Measurements from ENCODE around the gene PRPH. TPM values are rescaled to one million over a fixed set of nuclear protein-coding genes. Genes with fewer than 3 reads are reported as not detected.

The PRPH gene
- total and polyA plus RNA-seq, 2 of the 8 experiments (the other 6 are each of a cell fraction or from before 2014, with no cell fraction given): 0.79 to 1.4 TPM

- TF ChIP-seq BRCA1 (IDR thresholded peaks at IDR 0.05; ENCODE audit: low read depth, low read length) (no peak), RXRA (IDR thresholded peaks at IDR 0.05; ENCODE audit: insufficient read depth, low read depth, low read length) (no peak)
Observed at GRCh38 chr12:49277466-49277865, 17.5 kb upstream of the PRPH start (continued).

All from H1 (cell line).